RKO (cell line): ENCODE data around the gene ANXA6.

Source experiments
- DNase-seq: peaks from one replicate; pipeline ENCODE4 v3.0.0-alpha.2; 2016; ENCODE audit warnings: low spot score

Gene ANXA6

GRCh38 chr5:151153766-151154272, 3.8 kb downstream of the ANXA6 start:
- DNase-seq: no peak

- DNase-seq: no peak
Measured at GRCh38 chr5:151153300-151153699, 4.3 kb downstream of the ANXA6 start.

GRCh38 chr5:151151793-151152192, 5.8 kb downstream of the ANXA6 start:
- DNase-seq: no peak

GRCh38 chr5:151151263-151151660, 6.3 kb downstream of the ANXA6 start:
- no peak for DNase-seq

GRCh38 chr5:151150471-151151262, 6.9 kb downstream of the ANXA6 start:
- no peak for DNase-seq

- no peak for DNase-seq
Measured at GRCh38 chr5:151148583-151148982, 9.0 kb downstream of the ANXA6 start.

- no peak for DNase-seq
Measured at GRCh38 chr5:151147033-151147432, 10.5 kb downstream of the ANXA6 start.

- no peak for DNase-seq
Measured at GRCh38 chr5:151146061-151146460, 11.5 kb downstream of the ANXA6 start.

GRCh38 chr5:151144922-151145321, 12.7 kb downstream of the ANXA6 start:
- no peak for DNase-seq

- DNase-seq: no peak
Measured at GRCh38 chr5:151144275-151144674, 13.3 kb downstream of the ANXA6 start.

GRCh38 chr5:151143645-151144044, 13.9 kb downstream of the ANXA6 start:
- no peak for DNase-seq

GRCh38 chr5:151142933-151143332, 14.6 kb downstream of the ANXA6 start:
- DNase-seq: no peak

- no peak for DNase-seq
Measured at GRCh38 chr5:151141535-151141934, 16.0 kb downstream of the ANXA6 start.

- DNase-seq: no peak
Measured at GRCh38 chr5:151140686-151141459, 16.7 kb downstream of the ANXA6 start.

GRCh38 chr5:151139646-151140045, 17.9 kb downstream of the ANXA6 start:
- DNase-seq: no peak

- no peak for DNase-seq
Measured at GRCh38 chr5:151139015-151139414, 18.6 kb downstream of the ANXA6 start.

- DNase-seq: no peak
Measured at GRCh38 chr5:151138114-151138513, 19.5 kb downstream of the ANXA6 start.

- DNase-seq: no peak
Measured at GRCh38 chr5:151137067-151137825, 20.3 kb downstream of the ANXA6 start.

- DNase-seq: no peak
Measured at GRCh38 chr5:151134228-151134627, 23.4 kb downstream of the ANXA6 start.

- DNase-seq: no peak
Measured at GRCh38 chr5:151132963-151133362, 24.6 kb downstream of the ANXA6 start.

GRCh38 chr5:151130922-151131891, 26.4 kb downstream of the ANXA6 start:
- DNase-seq: no peak
